ENCODE data around the gene WDTC1.

DNA sequence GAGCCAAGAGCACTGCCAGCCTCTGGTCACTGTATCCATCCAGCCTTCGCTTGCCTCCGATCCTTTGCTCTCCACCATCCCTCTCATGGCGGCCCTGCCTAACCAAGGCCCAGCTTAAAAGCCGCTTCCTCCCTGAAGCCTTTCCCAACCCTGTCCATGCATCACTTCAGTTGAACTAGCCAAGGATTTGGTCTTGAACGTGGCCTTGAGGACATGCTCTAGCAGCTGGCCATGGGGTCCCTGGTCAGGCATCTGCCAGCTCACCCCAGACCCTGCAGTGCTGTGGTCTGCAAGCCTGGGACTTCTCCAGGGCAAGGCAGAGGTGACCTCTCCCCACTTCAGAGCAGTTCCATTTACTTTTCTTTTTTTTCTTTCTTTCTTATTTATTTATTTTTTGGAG lies 102.3 kb downstream of the WDTC1 start:
- no peak for TF ChIP-seq SIN3A (IDR thresholded peaks at IDR 0.05; ENCODE audit: low read depth)
- TF ChIP-seq, protein P1, sequence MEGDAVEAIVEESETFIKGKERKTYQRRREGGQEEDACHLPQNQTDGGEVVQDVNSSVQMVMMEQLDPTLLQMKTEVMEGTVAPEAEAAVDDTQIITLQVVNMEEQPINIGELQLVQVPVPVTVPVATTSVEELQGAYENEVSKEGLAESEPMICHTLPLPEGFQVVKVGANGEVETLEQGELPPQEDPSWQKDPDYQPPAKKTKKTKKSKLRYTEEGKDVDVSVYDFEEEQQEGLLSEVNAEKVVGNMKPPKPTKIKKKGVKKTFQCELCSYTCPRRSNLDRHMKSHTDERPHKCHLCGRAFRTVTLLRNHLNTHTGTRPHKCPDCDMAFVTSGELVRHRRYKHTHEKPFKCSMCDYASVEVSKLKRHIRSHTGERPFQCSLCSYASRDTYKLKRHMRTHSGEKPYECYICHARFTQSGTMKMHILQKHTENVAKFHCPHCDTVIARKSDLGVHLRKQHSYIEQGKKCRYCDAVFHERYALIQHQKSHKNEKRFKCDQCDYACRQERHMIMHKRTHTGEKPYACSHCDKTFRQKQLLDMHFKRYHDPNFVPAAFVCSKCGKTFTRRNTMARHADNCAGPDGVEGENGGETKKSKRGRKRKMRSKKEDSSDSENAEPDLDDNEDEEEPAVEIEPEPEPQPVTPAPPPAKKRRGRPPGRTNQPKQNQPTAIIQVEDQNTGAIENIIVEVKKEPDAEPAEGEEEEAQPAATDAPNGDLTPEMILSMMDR (IDR thresholded peaks at IDR 0.05 in 2 of 3, conservative IDR thresholded peaks at IDR 0.05 in 1 of 3; ENCODE audit: borderline replicate concordance in 1 of 3, insufficient read depth in 1 of 3, low read depth in 2 of 3, low read length in 2 of 3): no peak
- TF ChIP-seq ZNF274 (IDR thresholded peaks at IDR 0.05; ENCODE audit: low read depth, low read length): no peak
- TF ChIP-seq ELF1 (IDR thresholded peaks at IDR 0.05; ENCODE audit: borderline replicate concordance, low read depth): no peak
- no peak for TF ChIP-seq POLR2A (IDR thresholded peaks at IDR 0.05; ENCODE audit: borderline replicate concordance, extremely low read depth, insufficient read depth, insufficient read length)

Data from HCT116 (cell line).